Activated naive CD4-positive, alpha-beta T cell treated with anti-CD3 and anti-CD28 coated beads, Interleukin-2, amount 50 U/mL, for 16 hours (primary cell): ENCODE data around the gene ARL11.

Experiments
- DNase-seq: peaks from one replicate; pipeline ENCODE4 v3.0.0-alpha.2; 2020

ARL11 gene

GRCh38 chr13:49649963-49650312 lies 21.6 kb downstream of the ARL11 start:
- DNase-seq = no peak

GRCh38 chr13:49651570-49652354 lies 23.5 kb downstream of the ARL11 start:
- DNase-seq = no peak

GRCh38 chr13:49652355-49653305 lies 24.3 kb downstream of the ARL11 start:
- no peak for DNase-seq

GRCh38 chr13:49653478-49653877 lies 25.2 kb downstream of the ARL11 start:
- DNase-seq = no peak

GRCh38 chr13:49654011-49654410 lies 25.7 kb downstream of the ARL11 start:
- DNase-seq = no peak

- no peak for DNase-seq
Measured at GRCh38 chr13:49655906-49656305, 27.6 kb downstream of the ARL11 start.

GRCh38 chr13:49657241-49657641 lies 28.9 kb downstream of the ARL11 start:
- no peak for DNase-seq

- DNase-seq = no peak
Measured at GRCh38 chr13:49664606-49665005, 36.3 kb downstream of the ARL11 start.

GRCh38 chr13:49667773-49668172 lies 39.5 kb downstream of the ARL11 start:
- no peak for DNase-seq

- no peak for DNase-seq
Measured at GRCh38 chr13:49669735-49670309, 41.5 kb downstream of the ARL11 start.

GRCh38 chr13:49670828-49671227 lies 42.5 kb downstream of the ARL11 start:
- no peak for DNase-seq

GRCh38 chr13:49676581-49677298 lies 48.4 kb downstream of the ARL11 start:
- no peak for DNase-seq

GRCh38 chr13:49678191-49678914 lies 50.0 kb downstream of the ARL11 start:
- DNase-seq = no peak

GRCh38 chr13:49679246-49679645 lies 50.9 kb downstream of the ARL11 start:
- DNase-seq = no peak

GRCh38 chr13:49681842-49682435 lies 53.6 kb downstream of the ARL11 start:
- no peak for DNase-seq
